MV-4-11 (cell line): Measurements from ENCODE around the gene SCP2.

Experiments
- DNase-seq: peaks from one replicate; lab custom pipeline; 2025; lab: John Stamatoyannopoulos, UW

SCP2 gene

GRCh38 chr1:53068314-53069099, 141.4 kb downstream of the SCP2 start:
- no peak for DNase-seq

GRCh38 chr1:53069265-53069662, 142.2 kb downstream of the SCP2 start:
- DNase-seq = no peak

- DNase-seq = no peak
Observed at GRCh38 chr1:53069663-53070327, 142.7 kb downstream of the SCP2 start.

- DNase-seq = no peak
Observed at GRCh38 chr1:53070621-53071020, 143.5 kb downstream of the SCP2 start.

GRCh38 chr1:53071167-53071865, 144.2 kb downstream of the SCP2 start:
- DNase-seq = no peak

GRCh38 chr1:53071915-53072314, 144.8 kb downstream of the SCP2 start:
- no peak for DNase-seq

GRCh38 chr1:53073287-53073686, 146.2 kb downstream of the SCP2 start:
- DNase-seq = no peak

- DNase-seq = no peak
Observed at GRCh38 chr1:53073868-53074311, 146.8 kb downstream of the SCP2 start.

GRCh38 chr1:53074313-53075154, 147.5 kb downstream of the SCP2 start:
- no peak for DNase-seq

GRCh38 chr1:53075206-53075605, 148.1 kb downstream of the SCP2 start:
- no peak for DNase-seq

GRCh38 chr1:53075761-53076163, 148.7 kb downstream of the SCP2 start:
- no peak for DNase-seq

GRCh38 chr1:53076165-53076564, 149.1 kb downstream of the SCP2 start:
- DNase-seq = no peak

GRCh38 chr1:53076721-53077598, 149.9 kb downstream of the SCP2 start:
- no peak for DNase-seq

GRCh38 chr1:53077599-53077965, 150.5 kb downstream of the SCP2 start:
- no peak for DNase-seq

- DNase-seq = no peak
Observed at GRCh38 chr1:53078333-53079101, 151.4 kb downstream of the SCP2 start.

- no peak for DNase-seq
Observed at GRCh38 chr1:53079251-53079650, 152.2 kb downstream of the SCP2 start.

- DNase-seq = no peak
Observed at GRCh38 chr1:53080041-53080440, 153.0 kb downstream of the SCP2 start.

GRCh38 chr1:53080769-53081168, 153.7 kb downstream of the SCP2 start:
- DNase-seq = no peak

GRCh38 chr1:53081384-53082066, 154.4 kb downstream of the SCP2 start:
- no peak for DNase-seq
